SU-DHL-6 (cell line): ENCODE results near the gene PRKAB1.

Source experiments
- H2AFZ ChIP-seq: fragments of 200-600 bp; sonication (generic); 2 replicates; pipeline ENCODE4 v1.6.1; 2014; ENCODE audit warnings: low read depth, mild to moderate bottlenecking, moderate library complexity, mixed read lengths, antibody characterized with exemption, low read length; ENCODE audit not compliant: severe bottlenecking
- H3F3A ChIP-seq: fragments of 200-600 bp; shearing (Covaris generic); 2 replicates; pipeline ENCODE4 v1.6.0; 2016; ENCODE audit warnings: antibody characterized with exemption, mild to moderate bottlenecking; ENCODE audit not compliant: insufficient read depth
- H3K27ac ChIP-seq: fragments of 200-600 bp; sonication (generic); 2 replicates; pipeline ENCODE4 v1.5.1; 2016; ENCODE audit warnings: low read depth, mild to moderate bottlenecking, low read length, moderate library complexity, mixed read lengths
- H3K27me3 ChIP-seq: fragments of 200-600 bp; sonication (generic), shearing (Covaris generic); 2 replicates; pipeline ENCODE4 v1.6.0; 2014; ENCODE audit warnings: mild to moderate bottlenecking, low read length
- H3K36me3 ChIP-seq: fragments of 200-600 bp; sonication (generic); 2 replicates; pipeline ENCODE4 v1.6.1; 2014; ENCODE audit warnings: mild to moderate bottlenecking, low read length, mixed read lengths
- H3K4me2 ChIP-seq: fragments of 300-600, 200-600 bp; shearing (Covaris generic), sonication (generic); 2 replicates; pipeline ENCODE4 v1.6.0; 2014; ENCODE audit warnings: low read length, low read depth, mild to moderate bottlenecking; ENCODE audit not compliant: poor library complexity, severe bottlenecking
- H3K4me3 ChIP-seq: fragments of 200-600 bp; sonication (generic); 2 replicates; pipeline ENCODE4 v1.5.1; 2014; ENCODE audit warnings: antibody characterized with exemption, low read length, mild to moderate bottlenecking, mixed read lengths; ENCODE audit not compliant: insufficient read depth, poor library complexity, severe bottlenecking
- H3K79me2 ChIP-seq: fragments of 200-600 bp; sonication (generic); 2 replicates; pipeline ENCODE4 v1.6.1; 2014; ENCODE audit warnings: mild to moderate bottlenecking, low read length, moderate library complexity; ENCODE audit not compliant: insufficient read depth
- H3K9ac ChIP-seq: fragments of 200-600 bp; sonication (generic); 2 replicates; pipeline ENCODE4 v1.7.0; 2014; ENCODE audit warnings: mild to moderate bottlenecking, low read length
- H3K9me2 ChIP-seq: fragments of 200-600 bp; sonication (generic); replicated peaks from 2 replicates; pipeline ENCODE4 v1.6.1; 2014; ENCODE audit warnings: low read length; ENCODE audit not compliant: insufficient read depth
- H3K9me3 ChIP-seq: fragments of 200-600 bp; sonication (generic); 2 replicates; pipeline ENCODE4 v1.6.1; 2014; ENCODE audit warnings: low read length, mixed read lengths; ENCODE audit not compliant: insufficient read depth
- H4K20me1 ChIP-seq: fragments of 200-600 bp; sonication (generic); 2 replicates; pipeline ENCODE4 v1.6.1; 2014; ENCODE audit warnings: low read depth, mild to moderate bottlenecking, antibody characterized with exemption, low read length, moderate library complexity, mixed read lengths
- CTCF ChIP-seq: fragments of 200-600 bp; sonication (generic); IDR thresholded peaks from one replicate; pipeline ENCODE4 v1.5.1; 2017; ENCODE audit warnings: antibody characterized with exemption, mild to moderate bottlenecking, low read length, moderate library complexity; ENCODE audit not compliant: insufficient read depth, poor library complexity, severe bottlenecking
- EZH2phosphoT487 ChIP-seq: fragments of 200-600 bp; sonication (generic), shearing (Covaris generic); conservative IDR thresholded peaks from 2 replicates; pipeline ENCODE4 v1.6.1; 2018; ENCODE audit warnings: mild to moderate bottlenecking, antibody characterized with exemption, low read length, moderate library complexity, mixed read lengths

The PRKAB1 gene

GRCh38 chr12:119671070-119671469 is 3.1 kb downstream of the PRKAB1 start:
- no peak overlapping the region for H3K27ac ChIP-seq
- H2AFZ ChIP-seq = no peak overlapping the region
- H3K27me3 ChIP-seq = no peaks in the 10 kb centered on the region
- H4K20me1 ChIP-seq = no peaks in the 10 kb centered on the region
- H3K9ac ChIP-seq = no peak overlapping the region
- H3K36me3 ChIP-seq = peaks cover 14% of the 10 kb centered on the region; the same call in 1 of the 2 replicates
- peaks cover 14% of the 10 kb centered on the region for H3F3A ChIP-seq
- no peak for TF ChIP-seq CTCF
- TF ChIP-seq EZH2phosphoT487 = no peak
- H3K4me2 ChIP-seq = no peak overlapping the region
- H3K9me2 ChIP-seq = no peaks in the 10 kb centered on the region
- H3K79me2 ChIP-seq = peaks cover 42% of the 10 kb centered on the region
- no peaks in the 10 kb centered on the region for H3K9me3 ChIP-seq
- H3K4me3 ChIP-seq = no peak overlapping the region

- Histone ChIP-seq H3K27me3 (no peaks in the 10 kb centered on the region), H3K9me2 (no peaks in the 10 kb centered on the region), H3K79me2 (peaks cover 42% of the 10 kb centered on the region), H3K27ac (no peak overlapping the region), H3K9me3 (no peaks in the 10 kb centered on the region), H3F3A (peaks cover 3% of the 10 kb centered on the region), H3K4me2 (no peak overlapping the region), H3K36me3 (peaks cover 20% of the 10 kb centered on the region), H4K20me1 (no peaks in the 10 kb centered on the region), H2AFZ (no peak overlapping the region), H3K9ac (no peak overlapping the region), H3K4me3 (no peak overlapping the region)
- TF ChIP-seq CTCF = no peak
- TF ChIP-seq EZH2phosphoT487 = no peak
Observed at GRCh38 chr12:119672194-119672593, 4.3 kb downstream of the PRKAB1 start.

- peaks cover 25% of the 10 kb centered on the region for H3K36me3 ChIP-seq
- peaks cover 36% of the 10 kb centered on the region for H3K79me2 ChIP-seq
- no peak overlapping the region for H3K4me2 ChIP-seq
- H3K4me3 ChIP-seq = no peak overlapping the region
- H3K9ac ChIP-seq = no peak overlapping the region
- no peaks in the 10 kb centered on the region for H4K20me1 ChIP-seq
- H3K9me3 ChIP-seq = no peaks in the 10 kb centered on the region
- no peaks in the 10 kb centered on the region for H3F3A ChIP-seq
- H3K27me3 ChIP-seq = no peaks in the 10 kb centered on the region
- no peak for TF ChIP-seq EZH2phosphoT487
- TF ChIP-seq CTCF = no peak
- no peak overlapping the region for H3K27ac ChIP-seq
- no peaks in the 10 kb centered on the region for H3K9me2 ChIP-seq
- no peak overlapping the region for H2AFZ ChIP-seq
Observed at GRCh38 chr12:119673634-119674033, 5.7 kb downstream of the PRKAB1 start.
